HepG2 (cell line): ENCODE results near the gene KNL1. TPM values are rescaled to one million over a fixed set of nuclear protein-coding genes. Genes with fewer than 3 reads are reported as not detected.

Experiments used
- ATAC-seq: fragments of 200-7000 bp; cut with Tn5 transposase; 3 replicates; pipeline ENCODE4 v1.9.1; 2020; ENCODE audit warnings: mild to moderate bottlenecking, moderate library complexity
- BruUV-seq: library from RNA; stranded (reverse); fragments of 400-500 nt; replicated peaks from 2 replicates; lab custom pipeline; 2021; lab: Mats Ljungman, UMichigan
- CTCF ChIA-PET: fragments of 300-600 bp; formaldehyde crosslinking; extraction: SDS; loops from one replicate; lab custom pipeline; 2021; ENCODE audit warnings: low total read pairs, inconsistent platforms, low intra/inter-chr PET ratio; lab: Yijun Ruan, JAX
- POLR2A ChIA-PET: fragments of 350-600 bp; sonication (Branson Sonifier 250); formaldehyde crosslinking; loops from one replicate; lab custom pipeline; 2020; ENCODE audit warnings: antibody characterized with exemption, inconsistent platforms; lab: Yijun Ruan, JAX
- DNase-seq: peaks from one replicate; pipeline ENCODE4 v3.0.0-alpha.2; 2015; ENCODE audit warnings: low spot score
- FAIRE-seq: peaks from 3 replicates; lab custom pipeline; 2011; peaks lifted over from hg19 to GRCh38; lab: Jason Lieb, UNC
- H2AFZ ChIP-seq: one replicate; pipeline ENCODE4 v1.6.1; 2011; ENCODE audit warnings: low read length, inconsistent platforms
- H3K27ac ChIP-seq: fragments of 300-600 bp; 3 replicates; pipeline ENCODE4 v1.8.0; 2011; ENCODE audit warnings: mixed run types, mild to moderate bottlenecking, mixed read lengths, low read length, inconsistent platforms; ENCODE audit not compliant: insufficient read depth; ENCODE audit errors: extremely low read length
- H3K27me3 ChIP-seq, 2 experiments: fragments of 200-600 bp in 1 of 2; 2 replicates in 1 of 2; 3 replicates in 1 of 2; pipeline versions ENCODE4 v1.6.0 to v1.8.0; 2011; ENCODE audit warnings: low read length in 2 of 2, mild to moderate bottlenecking in 2 of 2, moderate library complexity in 2 of 2, inconsistent platforms in 1 of 2; ENCODE audit not compliant: insufficient read depth in 2 of 2, control insufficient read depth in 1 of 2
- H3K36me3 ChIP-seq, 2 experiments: fragments of 200-600 bp in 1 of 2; replicated peaks in 1 of 2; 2 replicates in 1 of 2; 3 replicates in 1 of 2; pipeline versions ENCODE4 v1.5.1 to v1.8.0; 2011; ENCODE audit warnings: low read length in 2 of 2, inconsistent platforms in 1 of 2; ENCODE audit not compliant: insufficient read depth in 2 of 2, control insufficient read depth in 1 of 2
- H3K4me1 ChIP-seq: 2 replicates; pipeline ENCODE4 v1.5.1; 2012; ENCODE audit warnings: low read length, inconsistent platforms; ENCODE audit not compliant: insufficient read depth
- H3K4me2 ChIP-seq: 2 replicates; pipeline ENCODE4 v1.6.0; 2011; ENCODE audit warnings: low read depth, low read length, inconsistent platforms
- H3K4me3 ChIP-seq, 3 experiments: fragments of 200-600 bp in 1 of 3; sonication (generic), shearing (Covaris generic) in 1 of 3; replicated peaks in 1 of 3; 2 replicates each; pipeline ENCODE4 v1.5.1; 2011 to 2016; ENCODE audit warnings: low read length in 3 of 3, inconsistent platforms in 2 of 3, low read depth in 2 of 3, mild to moderate bottlenecking in 2 of 3, control low read depth in 1 of 3, mixed read lengths in 1 of 3; ENCODE audit not compliant: insufficient read depth in 1 of 3
- H3K79me2 ChIP-seq: one replicate; pipeline ENCODE4 v1.6.1; 2011; ENCODE audit warnings: low read length, inconsistent platforms; ENCODE audit not compliant: insufficient read depth
- H3K9ac ChIP-seq: 2 replicates; pipeline ENCODE4 v1.6.0; 2011; ENCODE audit warnings: mild to moderate bottlenecking, low read depth, low read length, inconsistent platforms; ENCODE audit not compliant: insufficient read depth
- H3K9me3 ChIP-seq: 2 replicates; pipeline ENCODE4 v1.5.1; 2012; ENCODE audit warnings: mild to moderate bottlenecking, low read length
- H4K20me1 ChIP-seq: 2 replicates; pipeline ENCODE4 v1.6.0; 2011; ENCODE audit warnings: inconsistent platforms, mild to moderate bottlenecking, low read length, moderate library complexity; ENCODE audit not compliant: insufficient read depth
- ADNP ChIP-seq: sonication (generic); formaldehyde crosslinking; IDR thresholded peaks from 2 replicates; pipeline ENCODE4 v1.4.0; 2020; ENCODE audit warnings: missing genetic modification reagents
- FOXC1 ChIP-seq: sonication (generic); formaldehyde crosslinking; IDR thresholded peaks from 2 replicates; pipeline ENCODE4 v1.8.0; 2022; ENCODE audit warnings: mild to moderate bottlenecking, missing genetic modification reagents, borderline replicate concordance
- HNF1A ChIP-seq, 2 experiments: sonication (generic) in 1 of 2; formaldehyde crosslinking in 1 of 2; IDR thresholded peaks; 2 replicates each; pipeline versions ENCODE4 v1.4.0 to v1.6.1; 2016 to 2020; ENCODE audit warnings: borderline replicate concordance in 1 of 2, low read depth in 1 of 2, mild to moderate bottlenecking in 1 of 2, missing genetic modification reagents in 1 of 2
- HNF1B ChIP-seq: sonication (generic); formaldehyde crosslinking; IDR thresholded peaks from 2 replicates; pipeline ENCODE4 v1.5.1; 2020; ENCODE audit warnings: mild to moderate bottlenecking, moderate library complexity, missing genetic modification reagents
- IKZF1 ChIP-seq: fragments of 450-650 bp; IDR thresholded peaks from 2 replicates; pipeline ENCODE4 v1.7.1; 2016
- MAX ChIP-seq: IDR thresholded peaks from 2 replicates; pipeline ENCODE4 v1.6.1; 2012; ENCODE audit warnings: inconsistent platforms
- NFATC3 ChIP-seq: sonication (generic); formaldehyde crosslinking; IDR thresholded peaks from 2 replicates; pipeline ENCODE4 v1.5.1; 2020; ENCODE audit warnings: mild to moderate bottlenecking, missing genetic modification reagents
- RCOR2 ChIP-seq: IDR thresholded peaks from 2 replicates; pipeline ENCODE4 v1.6.1; 2016; ENCODE audit warnings: missing biosample characterization, missing genetic modification reagents
- TARDBP ChIP-seq: sonication (generic); formaldehyde crosslinking; IDR thresholded peaks from 2 replicates; pipeline ENCODE4 v1.8.0; 2022; ENCODE audit warnings: mild to moderate bottlenecking, missing genetic modification reagents
- ZBTB43 ChIP-seq: sonication (generic); formaldehyde crosslinking; conservative IDR thresholded peaks from 2 replicates; pipeline ENCODE4 v1.4.0; 2020; ENCODE audit warnings: missing genetic modification reagents
- ZKSCAN5 ChIP-seq: sonication (generic); formaldehyde crosslinking; IDR thresholded peaks from 2 replicates; pipeline ENCODE4 v1.5.1; 2020; ENCODE audit warnings: mild to moderate bottlenecking, missing genetic modification reagents
- ZNF724P ChIP-seq: sonication (generic); formaldehyde crosslinking; IDR thresholded peaks from 2 replicates; pipeline ENCODE4 v1.8.0; 2022; ENCODE audit warnings: missing genetic modification reagents, borderline replicate concordance
- ZNF75D ChIP-seq: sonication (generic); formaldehyde crosslinking; IDR thresholded peaks from 2 replicates; pipeline ENCODE4 v1.8.1; 2023; ENCODE audit warnings: missing genetic modification reagents, mild to moderate bottlenecking, borderline replicate concordance
- WGBS: methylation state at CpG from one replicate; pipeline ENCODE4 v1.1.6; 2017; ENCODE audit warnings: low lambda C conversion rate; 5-methylcytosine and 5-hydroxymethylcytosine counted together
- in situ Hi-C: cut with HindIII; loops from 2 replicates; pipeline ENCODE4 v1.10.0; 2017; ENCODE audit warnings: low pct_unique_long_range_greater_than_20kb; ENCODE audit not compliant: extremely low pct_ligation_motif_present
- intact Hi-C: fragments of 100-400 bp; cut with micrococcal nuclease; formaldehyde crosslinking; loops from one replicate; pipeline ENCODE4 v1.10.0; 2022; ENCODE audit not compliant: unreplicated experiment
- polyA plus RNA-seq, 8 experiments: library from polyadenylated mRNA; depleted of rRNA in 3 of 8; stranded (reverse) in 7 of 8; unstranded in 1 of 8; fragments of >200 nt; fragmentation: Illumina TruSeq in 4 of 8; extraction: Trizol in 4 of 8; gene quantifications; 2 replicates each; pipeline versions ENCODE4 v1.2.1 to v1.2.3, GENCODE V29; 2011 to 2016; ENCODE audit warnings: low read depth in 4 of 8, missing spikeins in 1 of 8, mixed read lengths in 1 of 8; ENCODE audit not compliant: insufficient read depth in 1 of 8
- total RNA-seq, 5 experiments: library from RNA; depleted of rRNA; stranded (reverse); fragments of >200 nt; fragmentation: Illumina TruSeq; extraction: Trizol; gene quantifications; 2 replicates each; pipeline ENCODE4 v1.2.3, GENCODE V29; 2016; ENCODE audit warnings: low read depth in 1 of 5

The KNL1 gene
- total and polyA plus RNA-seq, 2 of the 13 experiments (the other 11 are each of a cell fraction or from before 2014, with no cell fraction given), result 8.0 to 21.4 TPM

- no peak for TF ChIP-seq ZNF724P (CRISPR knock-in tag)
- no peak for TF ChIP-seq ZKSCAN5 (CRISPR knock-in tag)
These were observed 24.9 kb downstream of the KNL1 start (continued) for GRCh38 chr15:40618906-40619305.

GRCh38 chr15:40623361-40623760 is 29.3 kb downstream of the KNL1 start:
- in situ Hi-C loops (no loop called here), intact Hi-C loops (no loop called here)
- no peaks in the 10 kb centered on the region for H3K9me3 ChIP-seq
- no peak overlapping the region for H3K4me3 ChIP-seq
- DNase-seq (no peak), FAIRE-seq (no peak), ATAC-seq (no peak)
- no peaks in the 10 kb centered on the region for H3K79me2 ChIP-seq
- WGBS, result 98% methylated on average over 2 of the region's 2 CpGs
- BruUV-seq, result no TSS peak
- H3K27me3 ChIP-seq, result no peaks in the 10 kb centered on the region
- H3K27ac ChIP-seq, result no peak overlapping the region
- H3K4me1 ChIP-seq, result no peaks in the 10 kb centered on the region
- H3K36me3 ChIP-seq, result peaks cover 0 to 30% of the 10 kb centered on the region in 2 experiments; a peak in 3 of 5 replicates
- no peak overlapping the region for H3K9ac ChIP-seq
- POLR2A ChIA-PET, result no interaction called here
- no peak overlapping the region for H2AFZ ChIP-seq
- H3K4me2 ChIP-seq, result no peak overlapping the region
- H4K20me1 ChIP-seq, result no peaks in the 10 kb centered on the region
- CTCF ChIA-PET, result no interaction called here
- TF ChIP-seq NFATC3 (CRISPR knock-in tag), result no peak
- TF ChIP-seq HNF1B (CRISPR knock-in tag), result no peak
- TF ChIP-seq ADNP, result no peak
- TF ChIP-seq TARDBP (CRISPR knock-in tag), result no peak
- TF ChIP-seq ZNF75D, result no peak
- no peak for TF ChIP-seq IKZF1
- TF ChIP-seq ZBTB43 (CRISPR knock-in tag), result no peak
- no peak for TF ChIP-seq MAX
- no peak for TF ChIP-seq HNF1A (IDR thresholded peaks at IDR 0.05; ENCODE audit: low read depth)
- no peak for TF ChIP-seq HNF1A (CRISPR knock-in tag; IDR thresholded peaks at IDR 0.05; ENCODE audit: borderline replicate concordance)
- TF ChIP-seq FOXC1 (CRISPR knock-in tag), result no peak
- no peak for TF ChIP-seq RCOR2 (CRISPR knock-in tag)
